GM23338 (cell line): ENCODE results near the gene NLN. TPM values are rescaled to one million over a fixed set of nuclear protein-coding genes. Genes with fewer than 3 reads are reported as not detected.

Source experiments
- ATAC-seq: fragments of 200-7000 bp; cut with Tn5 transposase; 3 replicates; pipeline ENCODE4 v1.9.1; 2020
- DNase-seq: peaks from one replicate; pipeline ENCODE4 v3.0.0-alpha.2; 2015; ENCODE audit warnings: low spot score
- H2AFZ ChIP-seq: fragments of 200-600 bp; sonication (generic); 2 replicates; pipeline ENCODE4 v1.8.0; 2016; ENCODE audit warnings: antibody characterized with exemption, mild to moderate bottlenecking, moderate library complexity
- H3F3A ChIP-seq: fragments of 200-600 bp; sonication (generic); replicated peaks from 2 replicates; pipeline ENCODE4 v1.8.0; 2017; ENCODE audit warnings: antibody characterized with exemption, mixed run types, low read depth
- H3K27ac ChIP-seq: fragments of 200-600 bp; sonication (generic); 2 replicates; pipeline ENCODE4 v1.6.1; 2016; ENCODE audit warnings: low read depth
- H3K27me3 ChIP-seq: fragments of 200-600 bp; sonication (generic); 2 replicates; pipeline ENCODE4 v1.8.0; 2016; ENCODE audit warnings: mild to moderate bottlenecking, mixed run types, moderate library complexity; ENCODE audit not compliant: insufficient read depth
- H3K36me3 ChIP-seq: fragments of 200-600 bp; sonication (generic); 2 replicates; pipeline ENCODE4 v1.8.0; 2016; ENCODE audit warnings: mild to moderate bottlenecking; ENCODE audit not compliant: insufficient read depth
- H3K4me1 ChIP-seq: fragments of 200-600 bp; sonication (generic); 2 replicates; pipeline ENCODE4 v1.8.0; 2016; ENCODE audit warnings: mild to moderate bottlenecking, moderate library complexity; ENCODE audit not compliant: insufficient read depth
- H3K4me2 ChIP-seq: fragments of 200-600 bp; sonication (generic); 2 replicates; pipeline ENCODE4 v1.7.1; 2017; ENCODE audit warnings: mixed run types
- H3K4me3 ChIP-seq: fragments of 200-600 bp; sonication (generic); 2 replicates; pipeline ENCODE4 v1.6.1; 2016; ENCODE audit warnings: mixed run types
- H3K79me2 ChIP-seq: fragments of 200-600 bp; sonication (generic); replicated peaks from 2 replicates; pipeline ENCODE4 v1.8.0; 2017; ENCODE audit warnings: mild to moderate bottlenecking; ENCODE audit not compliant: insufficient read depth
- H3K9me2 ChIP-seq: fragments of 200-600 bp; sonication (generic); 2 replicates; pipeline ENCODE4 v1.8.0; 2017; ENCODE audit not compliant: insufficient read depth
- H4K20me1 ChIP-seq: fragments of 200-600 bp; sonication (generic); replicated peaks from 2 replicates; pipeline ENCODE4 v1.8.0; 2017; ENCODE audit warnings: mild to moderate bottlenecking; ENCODE audit not compliant: insufficient read depth
- H3K27ac Mint-ChIP-seq: 2 replicates; pipeline ENCODE4 v1.8.0; 2020; ENCODE audit warnings: inconsistent platforms, mild to moderate bottlenecking, moderate library complexity, mixed read lengths
- H3K27me3 Mint-ChIP-seq: 3 replicates; pipeline ENCODE4 v1.8.0; 2022; ENCODE audit warnings: low read depth, mild to moderate bottlenecking, moderate library complexity, mixed read lengths, inconsistent platforms; ENCODE audit not compliant: insufficient read depth, poor library complexity
- H3K36me3 Mint-ChIP-seq: 3 replicates; pipeline ENCODE4 v1.8.0; 2021; ENCODE audit warnings: low read depth, mild to moderate bottlenecking, inconsistent platforms, moderate library complexity, mixed read lengths
- H3K4me1 Mint-ChIP-seq: 3 replicates; pipeline ENCODE4 v1.8.0; 2020; ENCODE audit warnings: mild to moderate bottlenecking, inconsistent platforms, mixed read lengths
- H3K4me3 Mint-ChIP-seq: 3 replicates; pipeline ENCODE4 v1.8.0; 2021; ENCODE audit warnings: moderate library complexity, mild to moderate bottlenecking, inconsistent platforms, mixed read lengths
- H3K9me3 Mint-ChIP-seq: 3 replicates; pipeline ENCODE4 v1.8.0; 2020; ENCODE audit warnings: moderate library complexity, mild to moderate bottlenecking, inconsistent platforms, mixed read lengths
- CREB1 ChIP-seq: fragments of 250-450 bp; sonication (Bioruptor Pico); IDR thresholded peaks from 2 replicates; pipeline ENCODE4 v1.5.0; 2020; ENCODE audit warnings: low read depth, mild to moderate bottlenecking, moderate library complexity
- CTCF ChIP-seq, 2 experiments: fragments of 200-600 bp in 1 of 2; sonication (generic) in 1 of 2; conservative IDR thresholded peaks; 2 replicates each; pipeline versions ENCODE4 v1.5.1 to v1.6.1; 2016 to 2017; ENCODE audit warnings: antibody characterized with exemption in 2 of 2, low read depth in 2 of 2, mild to moderate bottlenecking in 2 of 2, moderate library complexity in 1 of 2
- ETS1 ChIP-seq: IDR thresholded peaks from 2 replicates; pipeline ENCODE4 v1.6.1; 2016; ENCODE audit warnings: antibody characterized with exemption
- EZH2 ChIP-seq: fragments of 200-600 bp; sonication (generic); IDR thresholded peaks from one replicate; pipeline ENCODE4 v1.8.0; 2017; ENCODE audit warnings: antibody characterized with exemption, mild to moderate bottlenecking, low read depth; ENCODE audit not compliant: unreplicated experiment
- EZH2phosphoT487 ChIP-seq: fragments of 200-600 bp; sonication (generic); IDR thresholded peaks from one replicate; pipeline ENCODE4 v1.8.1; 2018; ENCODE audit warnings: antibody characterized with exemption; ENCODE audit not compliant: unreplicated experiment
- STAT1 ChIP-seq: IDR thresholded peaks from one replicate; pipeline ENCODE4 v1.6.1; 2016; ENCODE audit warnings: antibody characterized with exemption; ENCODE audit not compliant: unreplicated experiment
- ZNF114 ChIP-seq: fragments of 250-450 bp; sonication (Bioruptor Pico); IDR thresholded peaks from 2 replicates; pipeline ENCODE4 v1.5.0; 2020; ENCODE audit warnings: mild to moderate bottlenecking, moderate library complexity
- ZNF331 ChIP-seq: fragments of 250-450 bp; sonication (Bioruptor Pico); IDR thresholded peaks from 2 replicates; pipeline ENCODE4 v1.5.0; 2020; ENCODE audit warnings: low read depth, mild to moderate bottlenecking, moderate library complexity
- polyA plus RNA-seq: library from polyadenylated mRNA; unstranded; fragments of >200 nt; fragmentation: Nextera tagmentation; extraction: Ambion mirVana; gene quantifications from 2 replicates; pipeline ENCODE4 v1.2.1, GENCODE V29; 2016
- total RNA-seq: library from RNA; depleted of rRNA; stranded (reverse); fragments of >200 nt; shearing (Covaris generic); gene quantifications from 2 replicates; pipeline ENCODE4 v1.2.3, GENCODE V29; 2014

NLN gene
- total and polyA plus RNA-seq, 2 experiments from 2014 or later, result 56.4 to 168 TPM

GRCh38 chr5:65722575-65723403 is 784 bp downstream of the NLN start:
- H3K4me1 Mint-ChIP-seq, result peaks cover 19% of the 10 kb centered on the region
- H3K4me3 Mint-ChIP-seq, result peak overlapping the region; percentile 95
- peak; percentile 48 for ATAC-seq
- peak overlapping the region; percentile 98 for H3K27ac Mint-ChIP-seq
- Histone ChIP-seq H3K4me3 (peak overlapping the region; percentile 89), H3K9me2 (no peaks in the 10 kb centered on the region), H3K27ac (peak overlapping the region; percentile 97), H3K4me1 (peaks cover 29% of the 10 kb centered on the region), H3K36me3 (no peaks in the 10 kb centered on the region), H3K27me3 (no peaks in the 10 kb centered on the region), H3K79me2 (peaks cover 65% of the 10 kb centered on the region), H3F3A (peaks cover 5% of the 10 kb centered on the region), H2AFZ (peak overlapping the region; percentile 14; the same call in 1 of the 2 replicates), H4K20me1 (peaks cover 17% of the 10 kb centered on the region), H3K4me2 (peak overlapping the region; percentile 93)
- peak; percentile 74 for DNase-seq
- peaks cover 16% of the 10 kb centered on the region for H3K36me3 Mint-ChIP-seq
- H3K27me3 Mint-ChIP-seq, result peaks cover 4% of the 10 kb centered on the region
- H3K9me3 Mint-ChIP-seq, result no peaks in the 10 kb centered on the region; the same call in 1 of the 3 replicates
- TF ChIP-seq STAT1 (no peak), ZNF331 (CRISPR knock-in tag) (no peak), CTCF (conservative IDR thresholded peaks at IDR 0.05; ENCODE audit: low read depth in 2 of 2) (no peak), ZNF114 (CRISPR knock-in tag) (no peak), EZH2 (no peak), EZH2phosphoT487 (no peak), ETS1 (no peak)

- Histone ChIP-seq H3F3A (peaks cover 3% of the 10 kb centered on the region), H3K4me2 (peak overlapping the region; percentile 17; the same call in 1 of the 2 replicates), H3K4me1 (peaks cover 39% of the 10 kb centered on the region), H2AFZ (no peak overlapping the region), H3K36me3 (no peaks in the 10 kb centered on the region), H3K27ac (no peak overlapping the region), H3K79me2 (peaks cover 97% of the 10 kb centered on the region), H3K4me3 (no peak overlapping the region), H3K27me3 (no peaks in the 10 kb centered on the region), H4K20me1 (peaks cover 52% of the 10 kb centered on the region), H3K9me2 (no peaks in the 10 kb centered on the region)
- H3K27me3 Mint-ChIP-seq, result peaks cover 3% of the 10 kb centered on the region
- H3K4me1 Mint-ChIP-seq, result peaks cover 35% of the 10 kb centered on the region
- no peak for TF ChIP-seq CREB1 (CRISPR knock-in tag)
- DNase-seq (no peak), ATAC-seq (no peak)
- H3K27ac Mint-ChIP-seq, result no peak overlapping the region
- no peak overlapping the region for H3K4me3 Mint-ChIP-seq
- H3K9me3 Mint-ChIP-seq, result no peaks in the 10 kb centered on the region; the same call in 1 of the 3 replicates
- H3K36me3 Mint-ChIP-seq, result peaks cover 18% of the 10 kb centered on the region
Observed at GRCh38 chr5:65727491-65728156, 5.6 kb downstream of the NLN start.
